Nephron progenitor cell (in vitro differentiated cells): Measurements from ENCODE around the gene PRSS12.

Experiments used
- DNase-seq: peaks from one replicate; pipeline ENCODE4 v3.0.0; 2021
- H3K27ac Mint-ChIP-seq: 2 replicates; pipeline ENCODE4 v1.8.0; 2021; ENCODE audit warnings: mild to moderate bottlenecking, moderate library complexity, mixed read lengths
- H3K27me3 Mint-ChIP-seq: 2 replicates; pipeline ENCODE4 v1.8.0; 2021; ENCODE audit warnings: mild to moderate bottlenecking, low read depth, mixed read lengths; ENCODE audit not compliant: poor library complexity
- H3K36me3 Mint-ChIP-seq: 2 replicates; pipeline ENCODE4 v1.8.0; 2021; ENCODE audit warnings: low read depth, mixed read lengths
- H3K4me1 Mint-ChIP-seq: 2 replicates; pipeline ENCODE4 v1.8.0; 2021; ENCODE audit warnings: mixed read lengths
- H3K4me3 Mint-ChIP-seq: 2 replicates; pipeline ENCODE4 v1.8.0; 2021; ENCODE audit warnings: mild to moderate bottlenecking, moderate library complexity, mixed read lengths
- H3K9me3 Mint-ChIP-seq: 2 replicates; pipeline ENCODE4 v1.8.0; 2021; ENCODE audit warnings: mild to moderate bottlenecking, moderate library complexity, mixed read lengths
- CTCF ChIP-seq: fragments of 200-600 bp; sonication (generic); IDR thresholded peaks from 2 replicates; pipeline ENCODE4 v1.5.0; 2021; ENCODE audit warnings: antibody characterized with exemption

The PRSS12 gene

GRCh38 chr4:118363166-118363565 lies 10.4 kb upstream of the PRSS12 start:
- H3K9me3 Mint-ChIP-seq: no peaks in the 10 kb centered on the region
- no peaks in the 10 kb centered on the region for H3K36me3 Mint-ChIP-seq
- TF ChIP-seq CTCF: no peak
- no peak overlapping the region for H3K27ac Mint-ChIP-seq
- peaks cover 3% of the 10 kb centered on the region for H3K4me1 Mint-ChIP-seq
- H3K4me3 Mint-ChIP-seq: no peak overlapping the region
- peaks cover 4% of the 10 kb centered on the region for H3K27me3 Mint-ChIP-seq
- no peak for DNase-seq

GRCh38 chr4:118361192-118361591 lies 8.4 kb upstream of the PRSS12 start:
- Mint-ChIP-seq H3K27ac (no peak overlapping the region), H3K9me3 (no peaks in the 10 kb centered on the region), H3K4me1 (peaks cover 16% of the 10 kb centered on the region), H3K27me3 (peaks cover 13% of the 10 kb centered on the region), H3K4me3 (no peak overlapping the region), H3K36me3 (no peaks in the 10 kb centered on the region)
- no peak for TF ChIP-seq CTCF
- no peak for DNase-seq

GRCh38 chr4:118360106-118360505 lies 7.3 kb upstream of the PRSS12 start:
- Mint-ChIP-seq H3K4me3 (no peak overlapping the region), H3K36me3 (no peaks in the 10 kb centered on the region)

GRCh38 chr4:118357601-118358000 lies 4.8 kb upstream of the PRSS12 start:
- Mint-ChIP-seq H3K4me1 (peaks cover 28% of the 10 kb centered on the region), H3K9me3 (no peaks in the 10 kb centered on the region), H3K27me3 (peaks cover 41% of the 10 kb centered on the region), H3K4me3 (no peak overlapping the region), H3K36me3 (no peaks in the 10 kb centered on the region), H3K27ac (peak overlapping the region; percentile 78)
- TF ChIP-seq CTCF: no peak
- no peak for DNase-seq

More at GRCh38 chr4:118360106-118360505, 7.3 kb upstream of the PRSS12 start:
- no peaks in the 10 kb centered on the region for H3K9me3 Mint-ChIP-seq
- TF ChIP-seq CTCF: no peak
- H3K4me1 Mint-ChIP-seq: peaks cover 20% of the 10 kb centered on the region
- H3K27ac Mint-ChIP-seq: no peak overlapping the region
- peaks cover 18% of the 10 kb centered on the region for H3K27me3 Mint-ChIP-seq
- DNase-seq: no peak

- H3K9me3 Mint-ChIP-seq: no peaks in the 10 kb centered on the region
- TF ChIP-seq CTCF: no peak
- no peak for DNase-seq
- H3K4me3 Mint-ChIP-seq: no peak overlapping the region
- H3K27me3 Mint-ChIP-seq: peaks cover 49% of the 10 kb centered on the region
- peaks cover 31% of the 10 kb centered on the region for H3K4me1 Mint-ChIP-seq
- no peak overlapping the region for H3K27ac Mint-ChIP-seq
- H3K36me3 Mint-ChIP-seq: no peaks in the 10 kb centered on the region
These were observed 3.9 kb upstream of the PRSS12 start for GRCh38 chr4:118356731-118357130.

GRCh38 chr4:118356111-118356510 lies 3.3 kb upstream of the PRSS12 start:
- H3K4me3 Mint-ChIP-seq: no peak overlapping the region
- peaks cover 56% of the 10 kb centered on the region for H3K27me3 Mint-ChIP-seq
- no peak for TF ChIP-seq CTCF
- no peaks in the 10 kb centered on the region for H3K9me3 Mint-ChIP-seq
- no peak for DNase-seq
- no peak overlapping the region for H3K27ac Mint-ChIP-seq
- peaks cover 34% of the 10 kb centered on the region for H3K4me1 Mint-ChIP-seq
- no peaks in the 10 kb centered on the region for H3K36me3 Mint-ChIP-seq
